Activated CD4-positive, CD25-positive, alpha-beta regulatory T cell treated with anti-CD3 and anti-CD28 coated beads, Interleukin-2, amount 50 U/mL, for 16 hours (primary cell): ENCODE results near the gene ZSWIM6.

ENCODE experiments used
- DNase-seq: peaks from one replicate; pipeline ENCODE4 v3.0.0-alpha.2; 2020; ENCODE audit warnings: low read depth, low spot score

Gene ZSWIM6

DNA sequence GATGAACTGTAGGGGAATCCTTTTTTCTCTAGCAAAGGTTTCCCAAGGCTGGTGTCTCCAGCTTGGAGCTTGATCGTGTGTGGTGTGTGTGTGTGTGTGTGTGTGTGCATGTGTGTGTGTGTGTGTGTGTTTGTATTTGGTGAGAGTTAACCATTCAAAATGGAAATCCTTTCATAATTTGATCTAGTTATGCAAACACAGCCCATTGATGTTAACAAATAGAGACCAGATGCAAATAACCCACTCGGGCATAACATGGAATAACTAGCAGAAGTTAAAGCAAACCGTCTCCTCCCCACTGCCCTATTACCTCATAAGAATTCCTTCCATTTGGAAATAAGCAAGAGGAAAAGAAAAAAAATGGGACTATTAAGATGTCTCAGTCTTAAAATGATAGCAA lies 24.9 kb upstream of the ZSWIM6 start:
- DNase-seq = no peak

DNA sequence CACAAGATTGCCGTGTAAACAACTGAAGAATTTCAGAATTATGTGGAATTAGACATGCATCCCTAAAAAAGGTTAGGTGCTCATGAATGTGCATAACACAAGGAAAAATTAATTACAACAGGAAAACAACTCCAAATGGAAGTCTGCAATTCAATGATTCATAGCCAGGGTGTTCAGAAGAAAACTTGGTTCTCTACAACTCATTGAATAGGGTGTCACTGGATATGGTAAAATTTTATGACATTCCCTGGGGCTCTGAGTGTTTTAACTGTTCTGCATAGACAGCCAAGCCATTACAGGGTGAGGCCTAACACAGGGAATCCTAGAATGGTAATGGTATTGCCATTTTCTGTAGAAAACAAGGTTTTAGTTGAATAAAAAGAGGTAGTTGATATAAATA lies 24.4 kb upstream of the ZSWIM6 start:
- DNase-seq = no peak

DNA sequence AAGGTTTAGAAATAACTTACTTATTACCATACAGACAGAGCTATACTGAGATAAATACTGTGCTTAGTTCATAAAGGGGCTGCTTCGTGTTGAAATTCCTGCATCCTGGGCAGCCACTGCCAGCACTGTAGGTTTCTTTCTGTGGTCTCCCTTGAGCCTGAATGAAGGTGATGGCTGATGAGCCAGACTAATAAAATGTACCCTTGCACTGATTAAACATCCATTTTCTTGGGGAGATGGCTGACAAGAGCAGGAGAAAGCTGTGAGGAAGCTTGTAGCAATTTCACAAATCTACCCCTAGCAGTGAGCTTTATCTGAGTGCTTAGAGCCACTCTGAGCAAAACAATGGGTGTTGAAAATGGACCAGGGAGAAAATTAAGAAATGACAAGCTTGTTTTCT lies 23.3 kb upstream of the ZSWIM6 start:
- DNase-seq = no peak

DNA sequence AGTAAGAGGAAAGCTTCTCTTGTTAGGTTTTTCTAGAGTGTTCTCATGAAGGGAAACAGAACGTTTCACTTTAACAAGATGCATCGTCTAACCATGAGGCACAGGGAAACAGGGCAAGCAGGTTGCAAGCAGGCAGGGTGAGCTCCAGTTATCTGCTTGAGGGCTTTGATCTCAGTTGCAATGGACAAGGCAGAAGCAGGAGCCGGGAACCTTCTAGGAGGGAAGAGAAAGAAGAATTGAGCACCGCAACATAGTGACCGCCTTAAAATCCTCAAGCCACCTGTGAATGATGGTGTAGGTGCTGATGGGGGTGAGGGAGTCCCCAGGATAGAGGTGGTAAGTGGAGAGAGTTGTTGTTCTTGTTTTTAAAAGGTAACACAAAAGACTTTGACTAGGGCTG lies 22.9 kb upstream of the ZSWIM6 start:
- no peak for DNase-seq

DNA sequence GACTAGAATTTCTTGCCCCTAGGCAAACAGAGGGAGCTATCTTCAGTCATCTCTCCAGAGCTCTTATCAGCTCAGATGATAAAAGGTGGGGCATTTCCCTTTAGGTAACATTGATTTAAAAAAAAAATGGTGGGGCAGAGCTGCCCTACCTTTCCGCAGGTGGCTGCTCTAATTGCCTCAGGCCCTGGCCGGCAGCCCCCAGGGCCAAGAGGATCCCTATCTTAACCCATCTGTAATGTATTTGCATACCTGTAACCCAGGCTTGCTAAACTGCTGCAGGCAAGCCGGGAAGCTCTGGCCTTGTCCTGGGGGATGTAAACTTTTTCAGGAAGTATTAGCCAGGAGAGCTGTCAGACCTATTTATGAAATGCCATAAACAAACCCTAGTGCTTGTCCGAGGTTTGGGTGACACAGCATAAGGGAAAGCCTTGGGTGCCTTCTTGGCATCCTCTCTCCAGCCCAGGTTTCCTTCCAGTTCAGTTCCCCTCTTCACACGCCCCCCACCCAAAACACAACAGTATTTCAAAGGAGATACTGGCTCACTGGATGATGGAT lies 20.9 kb upstream of the ZSWIM6 start:
- DNase-seq = no peak

DNA sequence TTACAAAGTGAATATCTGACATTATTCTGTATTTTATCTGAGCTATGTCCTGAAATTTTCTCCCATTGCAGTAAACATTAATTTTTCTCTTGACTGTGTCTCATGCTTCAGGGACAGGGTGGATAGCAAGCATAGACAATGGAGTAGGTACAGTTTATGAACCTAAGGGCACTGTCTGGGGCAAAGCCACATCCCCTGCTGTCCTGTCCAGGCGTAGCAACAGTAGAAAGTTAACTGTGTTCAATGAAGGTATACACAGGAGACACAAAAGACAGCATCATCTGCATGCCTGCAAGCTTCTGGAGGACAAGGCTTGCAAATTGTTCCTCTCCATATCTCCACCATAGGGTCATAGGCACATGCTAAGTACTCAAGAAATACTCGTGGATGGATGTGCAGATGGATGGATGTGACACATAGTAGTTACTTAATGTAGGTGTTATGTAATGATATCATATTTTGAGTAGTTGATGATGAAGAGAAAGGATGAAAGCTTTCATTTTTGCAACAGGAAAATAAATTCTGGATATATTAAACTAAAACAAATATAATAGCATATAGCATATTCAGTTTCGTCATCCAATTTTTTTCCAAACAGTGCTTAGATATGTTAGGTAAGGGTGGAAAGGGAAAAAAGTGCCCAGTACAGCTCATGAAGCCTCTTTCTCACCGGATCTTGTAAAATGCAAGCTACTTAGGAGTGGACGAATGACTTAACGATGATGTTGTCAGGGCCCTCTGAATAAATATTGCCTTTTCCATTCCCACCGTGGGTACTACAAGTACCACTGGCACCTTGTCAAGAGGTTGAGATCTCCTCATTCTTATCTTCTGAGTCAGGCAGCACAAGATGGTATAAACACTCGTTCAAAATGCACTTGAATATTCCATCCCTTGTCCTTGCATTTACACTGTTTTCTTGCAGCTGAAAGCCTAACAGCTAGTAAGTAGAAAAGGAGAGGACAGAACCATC lies 19.9 kb upstream of the ZSWIM6 start:
- DNase-seq = no peak

DNA sequence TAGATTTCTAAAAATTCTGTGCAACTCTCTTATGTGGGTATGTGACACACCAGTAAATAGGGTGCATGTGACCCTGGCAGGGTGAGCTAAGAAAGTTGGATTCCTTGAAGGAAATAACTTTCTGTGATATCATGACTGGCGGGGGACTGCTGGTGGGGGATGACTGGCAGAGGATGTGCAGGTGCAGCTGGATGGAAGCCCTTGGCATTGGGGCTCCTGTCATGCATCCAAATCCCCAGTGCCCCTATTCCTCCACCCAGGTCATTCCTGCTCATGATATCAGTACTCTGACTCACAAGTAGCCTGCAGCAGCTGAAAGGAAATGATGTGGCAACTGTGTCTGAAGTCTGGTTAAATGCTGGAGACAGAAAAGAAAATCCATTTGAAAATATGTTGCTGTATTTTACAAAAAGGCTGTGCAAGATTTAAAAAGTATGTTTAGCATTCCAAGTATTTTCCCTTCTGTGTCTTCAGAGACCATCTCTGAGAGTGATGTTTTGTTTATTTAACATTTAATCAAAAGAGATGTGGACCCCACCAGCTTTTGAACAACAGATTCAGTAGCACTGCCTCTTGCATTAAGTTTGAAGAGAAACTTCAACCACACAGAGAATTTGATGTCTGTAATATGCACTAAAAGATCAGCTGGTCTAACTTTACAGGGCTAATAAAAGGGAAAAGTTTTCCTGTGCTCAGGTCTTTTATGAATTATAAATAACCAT lies 17.9 kb upstream of the ZSWIM6 start:
- DNase-seq = no peak

DNA sequence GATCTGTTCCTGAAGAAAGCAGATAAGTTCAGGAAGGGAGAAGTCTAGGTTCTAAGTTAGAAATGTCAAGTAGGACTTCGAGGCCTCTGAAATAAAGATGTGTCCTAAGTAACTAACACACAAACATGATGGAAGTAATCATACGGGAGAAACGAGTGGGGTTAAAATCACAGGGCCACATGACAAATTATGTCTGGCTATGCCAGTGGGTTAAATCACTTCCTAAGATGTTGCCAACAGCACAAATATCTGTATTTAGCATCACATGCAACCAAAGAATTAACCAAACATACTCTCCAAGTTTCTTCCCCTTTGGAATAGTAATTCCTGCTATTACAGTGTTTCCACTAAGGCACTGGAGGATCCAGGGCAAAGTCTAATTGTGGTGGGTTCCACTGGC lies 13.7 kb upstream of the ZSWIM6 start:
- no peak for DNase-seq

DNA sequence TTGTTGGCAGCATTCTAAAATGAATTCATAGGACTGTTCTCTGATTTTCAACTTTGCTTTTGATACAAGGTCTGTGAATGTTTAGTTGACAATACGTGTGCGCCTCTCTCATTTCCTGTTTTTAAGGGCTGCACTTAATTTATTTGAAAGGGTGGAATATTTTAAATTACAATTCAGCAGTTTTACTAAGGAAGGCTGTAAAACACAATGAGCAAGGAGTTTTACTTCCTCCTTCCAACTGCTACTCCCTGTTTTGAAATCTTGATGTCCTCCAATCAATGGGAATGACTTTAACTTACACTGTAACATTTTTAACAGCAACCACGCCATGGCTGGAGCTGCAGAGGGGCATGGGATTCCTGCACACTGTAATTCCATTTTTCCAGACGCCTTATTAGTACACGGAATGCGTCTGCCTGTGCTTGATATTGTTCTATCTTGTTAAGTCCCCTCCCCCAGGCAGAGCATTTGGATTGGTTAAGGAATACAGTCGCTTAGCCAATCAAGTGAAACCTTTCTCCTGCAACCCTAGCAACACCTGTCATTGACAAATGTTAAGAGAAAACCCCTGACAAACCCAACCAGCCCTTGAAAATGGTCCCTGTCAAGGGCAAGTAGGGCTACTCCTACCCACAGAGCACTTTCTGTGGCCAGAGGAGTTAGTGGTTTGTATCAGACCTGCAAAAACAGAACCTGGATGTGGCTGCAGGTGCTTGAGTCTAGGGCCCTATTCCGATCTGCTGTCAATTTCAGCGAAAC lies 12.5 kb upstream of the ZSWIM6 start:
- DNase-seq = no peak

DNA sequence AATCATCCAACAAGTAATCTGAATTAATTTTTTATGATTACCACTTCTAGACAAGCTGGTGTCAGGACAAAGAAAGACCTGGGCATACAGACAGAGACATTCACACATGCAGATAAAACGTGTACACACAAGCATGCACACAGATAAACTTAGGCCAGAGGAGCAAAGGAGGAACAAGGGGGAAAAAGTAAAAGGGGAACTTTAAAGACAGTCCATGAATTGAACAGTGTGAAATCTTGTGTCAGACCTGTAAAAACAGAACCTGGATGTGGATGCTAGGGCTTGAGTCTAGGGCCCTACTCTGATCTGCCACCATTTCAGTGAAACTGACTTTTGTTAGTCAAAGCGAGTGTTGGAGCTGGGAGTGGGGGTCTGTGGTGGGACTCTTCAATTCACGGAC lies 11.2 kb upstream of the ZSWIM6 start:
- DNase-seq = no peak

DNA sequence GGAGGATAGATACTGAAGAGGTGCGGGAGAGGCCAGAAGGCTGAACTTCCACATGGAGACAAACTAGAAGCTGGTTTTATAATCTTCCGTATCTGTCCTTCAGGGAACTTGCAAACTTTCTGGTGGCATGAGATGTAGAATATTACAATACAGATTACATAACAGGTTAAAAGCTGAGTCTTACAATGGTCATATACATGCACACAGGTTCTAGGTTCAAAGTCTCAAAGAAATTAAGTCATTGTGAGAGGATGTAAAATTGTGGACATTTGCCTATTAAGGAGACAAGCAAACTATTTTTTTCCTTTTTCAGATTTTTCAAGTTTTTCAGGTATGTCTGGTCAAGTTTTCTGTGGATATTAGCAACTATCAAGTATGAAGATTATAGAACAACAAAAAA lies 10.4 kb upstream of the ZSWIM6 start:
- no peak for DNase-seq

DNA sequence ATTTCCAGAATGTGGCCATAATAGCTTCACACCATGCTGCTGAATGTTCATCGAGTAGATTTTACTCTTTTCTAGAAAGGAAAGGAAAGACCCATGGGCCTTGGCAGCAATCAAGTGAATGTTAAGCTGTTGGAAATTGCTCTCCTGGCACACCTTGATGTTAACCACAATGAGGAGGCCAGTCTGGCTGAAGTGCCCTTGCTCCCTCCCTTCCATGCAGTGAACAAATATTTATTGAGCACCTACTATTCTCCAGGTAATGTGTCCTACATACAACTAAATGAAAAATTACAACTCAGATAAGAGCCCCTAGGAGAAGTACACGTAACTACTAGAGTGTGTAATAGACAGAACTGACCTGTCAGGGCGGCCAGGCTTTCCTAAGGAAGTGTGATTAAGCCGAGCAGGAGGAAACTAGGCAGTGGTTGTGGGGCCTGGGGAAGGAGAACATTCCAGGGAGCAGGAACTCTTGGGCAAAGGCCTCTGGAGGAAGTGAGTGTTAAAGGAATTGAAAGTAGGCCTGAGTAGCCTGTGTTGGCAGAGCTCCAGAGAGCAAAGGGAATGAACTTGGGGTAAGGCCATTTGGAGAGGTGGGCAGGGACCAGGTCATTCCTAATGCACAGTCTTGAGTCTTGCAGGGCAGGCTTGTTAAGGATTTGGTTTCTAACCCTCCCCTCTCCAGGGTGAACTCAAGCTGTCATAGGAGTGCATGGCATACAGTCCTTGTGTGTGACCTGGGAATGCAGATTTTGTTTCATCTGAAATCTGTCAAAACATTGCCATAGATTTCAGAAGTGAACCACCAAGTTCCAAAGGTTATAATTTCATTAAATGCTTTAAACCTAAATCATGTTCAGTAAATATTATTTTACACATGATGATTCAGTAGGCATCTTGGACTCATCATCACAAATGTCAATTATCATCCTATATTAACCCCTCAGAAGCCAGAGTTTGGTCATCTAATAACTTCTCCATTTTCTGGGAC lies 9.0 kb upstream of the ZSWIM6 start:
- no peak for DNase-seq

DNA sequence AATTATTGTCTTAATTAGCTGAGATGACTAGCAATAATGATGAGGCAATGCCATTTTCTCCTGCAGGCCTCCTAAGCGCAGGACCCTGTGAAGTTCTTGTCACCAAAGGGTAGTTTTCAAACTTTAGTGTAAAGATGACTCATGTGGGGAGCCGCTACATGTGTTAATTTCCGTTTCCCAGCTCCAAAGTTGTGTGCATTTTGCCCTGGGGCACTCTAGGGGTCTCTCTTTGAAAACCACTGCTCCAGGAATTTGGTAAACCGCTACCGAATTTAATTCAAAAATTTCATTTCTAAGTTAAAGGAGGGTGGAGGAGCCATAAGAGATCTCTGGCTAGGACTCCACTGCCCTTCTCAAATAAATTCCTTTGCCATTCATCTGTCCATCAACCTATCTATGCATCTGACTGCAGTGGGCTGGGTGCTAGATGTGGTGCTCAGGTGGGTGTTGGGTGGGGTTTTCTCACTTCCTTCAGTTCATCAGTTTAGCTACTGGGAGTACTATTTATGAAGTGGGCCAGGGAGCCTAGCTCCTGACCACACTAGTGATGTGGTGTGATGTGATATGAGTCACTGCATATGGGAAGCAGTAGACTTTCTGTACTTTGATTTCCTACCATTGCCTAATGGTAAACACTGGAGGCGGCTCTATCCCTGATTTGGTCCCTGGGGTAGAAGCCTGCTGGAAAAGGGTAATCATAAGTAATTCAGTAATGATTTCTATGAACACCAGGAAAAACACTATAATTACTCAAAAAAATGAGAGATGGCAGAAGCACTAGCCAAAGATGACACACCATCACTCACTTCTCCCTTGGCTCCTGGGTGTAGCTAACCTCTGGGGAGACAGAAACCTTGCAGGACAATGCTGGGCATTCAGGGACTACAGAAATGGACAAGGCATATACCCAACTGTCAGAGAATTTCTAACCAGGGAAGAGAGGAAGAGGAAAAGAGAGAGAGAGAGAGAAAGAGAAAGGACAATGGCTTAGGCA lies 4.0 kb upstream of the ZSWIM6 start:
- DNase-seq = no peak

DNA sequence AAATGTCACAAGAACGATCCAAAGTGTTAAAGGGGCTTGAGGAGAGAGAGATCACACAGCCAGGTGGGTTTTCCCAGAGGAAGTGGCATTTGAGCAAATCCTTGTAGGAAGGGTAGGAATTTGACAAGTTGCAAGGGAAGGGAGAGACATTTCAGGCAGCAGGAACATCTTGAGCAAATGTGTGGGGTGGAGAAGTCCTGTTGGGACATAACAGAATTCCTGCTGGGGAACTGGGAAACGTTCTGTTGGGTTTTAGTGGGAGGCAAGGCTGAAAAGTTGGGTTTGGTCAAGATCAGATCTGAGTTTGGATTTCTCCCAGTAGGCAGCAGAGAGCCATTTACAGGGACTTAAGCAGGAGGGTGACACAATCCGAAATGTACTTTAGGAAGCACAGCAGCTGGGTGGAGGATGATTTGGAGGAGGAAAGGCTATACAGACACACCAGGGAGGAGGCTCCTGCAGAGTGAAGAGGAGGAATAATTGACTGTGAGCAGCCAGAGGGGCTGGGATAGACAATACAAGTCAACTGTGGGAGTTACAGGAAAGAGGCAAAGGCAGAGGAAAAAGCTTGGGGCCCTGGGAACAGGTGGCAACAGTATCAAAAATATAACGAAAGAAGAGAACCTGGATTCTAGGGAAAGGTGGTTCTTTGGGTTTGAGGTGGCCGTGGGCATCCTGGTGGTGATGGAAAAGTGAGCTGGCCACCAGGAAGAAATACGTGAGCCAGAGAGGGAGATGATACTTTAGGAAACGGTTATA lies 3.1 kb upstream of the ZSWIM6 start:
- no peak for DNase-seq

DNA sequence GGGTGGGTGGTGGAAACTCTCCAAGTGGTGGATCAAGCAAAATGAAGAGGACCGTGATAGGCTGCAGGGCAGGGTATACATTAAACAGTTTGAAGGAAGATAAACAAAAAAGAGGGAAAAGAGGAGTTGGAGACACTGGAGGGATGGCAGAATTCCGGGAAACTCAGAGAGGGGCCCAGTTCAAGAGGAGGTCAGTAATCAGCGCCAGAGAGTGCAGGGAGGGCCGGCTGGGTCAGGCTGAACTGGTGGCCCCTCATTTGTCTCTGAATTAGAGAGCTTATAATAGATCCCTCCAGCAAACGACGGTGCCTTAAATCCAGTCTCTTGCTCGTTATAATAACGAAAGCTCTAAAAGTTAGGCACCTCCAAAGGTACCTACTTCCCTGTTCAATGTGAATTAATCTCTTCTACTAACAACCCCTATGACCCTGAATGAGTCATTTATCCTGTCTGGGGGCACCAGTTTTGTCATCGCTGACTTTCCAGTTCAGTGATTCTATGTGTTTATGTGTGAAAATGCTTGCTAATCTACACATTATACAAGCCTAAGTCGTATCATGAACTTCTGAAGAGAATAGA lies 2.4 kb upstream of the ZSWIM6 start:
- DNase-seq = no peak

DNA sequence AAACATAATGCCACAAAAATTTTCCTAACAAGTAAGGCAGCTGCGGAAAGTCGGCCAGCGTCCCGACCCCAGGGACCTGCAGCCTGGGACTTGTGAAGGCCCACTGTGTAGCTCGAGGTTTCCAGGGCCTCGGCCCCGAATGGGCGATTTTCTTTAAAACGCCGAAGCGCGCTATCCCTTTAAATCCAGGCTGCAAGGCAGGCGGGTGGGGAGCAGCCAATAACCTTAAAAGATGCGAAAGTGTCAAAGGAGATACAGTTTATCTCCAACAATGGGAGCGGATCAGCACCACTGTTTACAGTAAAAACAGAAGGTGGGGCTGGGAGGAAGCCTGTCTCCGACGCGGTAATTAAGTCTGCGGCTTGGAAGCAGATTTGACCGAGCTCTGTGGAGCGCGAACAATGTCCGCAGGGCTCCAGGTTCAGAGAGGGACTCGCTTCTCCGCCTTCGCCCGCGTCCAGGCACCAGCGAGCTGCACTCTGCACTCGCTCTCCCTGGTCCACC lies 1.7 kb upstream of the ZSWIM6 start:
- DNase-seq = no peak

DNA sequence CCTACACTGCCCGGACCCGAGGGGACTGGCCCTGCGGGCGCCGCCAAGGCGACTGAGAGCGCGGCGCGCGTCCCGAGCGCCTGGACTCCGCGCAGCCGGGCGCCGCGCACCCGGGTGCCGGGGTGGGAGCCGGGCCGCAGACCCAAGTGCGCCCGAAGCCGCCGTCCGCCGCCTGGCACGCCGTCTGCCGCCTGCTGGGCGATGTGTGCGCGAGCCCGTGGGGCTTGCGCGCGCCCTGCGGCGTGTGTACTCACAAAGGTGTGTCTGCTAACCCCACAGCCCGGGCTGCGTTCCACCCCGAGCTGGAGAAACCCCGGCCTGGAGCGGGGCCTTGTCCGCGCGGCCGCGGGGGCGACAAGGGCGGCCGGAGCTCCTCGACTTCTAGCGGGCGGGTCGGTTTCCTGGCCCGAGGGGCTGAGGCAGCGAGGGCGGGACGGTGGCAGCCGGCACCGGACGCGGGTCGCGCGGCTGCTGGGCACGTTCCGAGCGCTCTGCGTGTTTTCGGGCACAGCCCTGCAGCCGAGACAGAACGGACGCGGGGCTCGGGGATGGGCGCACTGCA lies 1.1 kb upstream of the ZSWIM6 start:
- DNase-seq = peak; percentile 43

DNA sequence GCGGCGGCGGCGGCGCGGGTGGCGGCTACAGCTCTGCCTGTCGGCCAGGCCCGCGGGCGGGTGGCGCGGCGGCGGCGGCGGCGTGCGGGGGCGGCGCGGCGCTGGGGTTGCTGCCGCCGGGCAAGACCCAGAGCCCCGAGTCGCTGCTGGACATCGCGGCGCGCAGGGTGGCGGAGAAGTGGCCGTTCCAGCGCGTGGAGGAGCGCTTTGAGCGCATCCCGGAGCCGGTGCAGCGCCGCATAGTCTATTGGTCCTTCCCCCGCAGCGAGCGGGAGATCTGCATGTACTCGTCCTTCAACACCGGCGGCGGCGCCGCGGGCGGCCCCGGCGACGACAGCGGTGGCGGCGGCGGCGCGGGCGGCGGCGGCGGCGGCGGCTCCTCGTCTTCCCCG lies 296 bp downstream of the ZSWIM6 start:
- no peak for DNase-seq
